Tibial artery (tissue), 4 donors: Measurements from ENCODE around the gene CCDC197.

ENCODE experiments used
- DNase-seq, 2 donors: peaks; one replicate each; pipeline ENCODE4 v3.0.0-alpha.2; 2019
- H3K27ac ChIP-seq, 2 donors: fragments of 200-600 bp; sonication (generic) in 1 of 2; 1 replicate in 1 of 2; 2 replicates in 1 of 2; pipeline ENCODE4 v1.5.1; 2018 to 2019; ENCODE audit warnings: mild to moderate bottlenecking in 1 of 2
- H3K27me3 ChIP-seq, 2 donors: fragments of 200-600 bp; sonication (generic) in 1 of 2; one replicate each; pipeline versions ENCODE4 v1.5.1 to v1.6.0; 2016 to 2019
- H3K36me3 ChIP-seq, 3 donors: fragments of 200-600 bp; sonication (generic) in 2 of 3; one replicate each; pipeline ENCODE4 v1.5.1; 2016 to 2019; ENCODE audit warnings: mild to moderate bottlenecking in 2 of 3
- H3K4me1 ChIP-seq, 4 donors: fragments of 200-600 bp; sonication (generic) in 2 of 4; 1 replicate in 3 of 4; 2 replicates in 1 of 4; pipeline ENCODE4 v1.5.1; 2016 to 2019
- H3K4me3 ChIP-seq, 2 donors: fragments of 200-600 bp; sonication (generic) in 1 of 2; 1 replicate in 1 of 2; 2 replicates in 1 of 2; pipeline ENCODE4 v1.5.1; 2018 to 2019; ENCODE audit warnings: mild to moderate bottlenecking in 2 of 2
- H3K9me3 ChIP-seq, 3 donors: fragments of 200-600 bp; sonication (generic) in 1 of 3; one replicate each; pipeline ENCODE4 v1.5.1; 2016 to 2019
- intact Hi-C: fragments of 100-400 bp; cut with DNase I; formaldehyde crosslinking; loops from one replicate; pipeline ENCODE4 v1.15.0; 2023; ENCODE audit warnings: low total_unique reads
- TF ChIP-seq, protein P1 (sequence below), 2 experiments: fragments of 200-600 bp in 1 of 2; fragments of 450-650 bp in 1 of 2; IDR thresholded peaks; one replicate each; pipeline ENCODE4 v1.5.1; 2017 to 2019; ENCODE audit warnings: antibody characterized with exemption in 2 of 2, mild to moderate bottlenecking in 1 of 2, moderate library complexity in 1 of 2

CCDC197 gene

DNA sequence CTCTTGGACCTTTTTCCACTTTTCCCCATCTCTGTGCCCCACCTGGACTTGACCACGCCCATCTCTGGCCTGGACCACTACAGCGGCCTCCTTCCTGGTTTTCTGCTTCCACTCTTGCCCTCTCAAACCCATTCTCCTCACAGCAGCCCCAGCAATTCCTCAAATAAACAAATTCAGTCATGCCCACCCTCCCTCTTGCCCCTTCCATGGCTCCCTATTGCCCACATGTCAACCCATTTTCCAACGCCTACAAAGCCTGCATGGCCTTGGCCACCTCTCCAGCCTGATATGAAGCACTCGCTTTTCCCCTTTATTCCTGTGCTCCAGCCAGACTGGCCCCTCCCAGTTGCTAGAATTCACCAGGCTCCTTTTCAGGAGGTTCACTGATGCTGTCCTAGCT lies 23.2 kb downstream of the CCDC197 start:
- H3K27me3 ChIP-seq = peaks cover 0 to 4% of the 10 kb centered on the region in 2 donors
- intact Hi-C loops = no loop called here
- no peaks in the 10 kb centered on the region for H3K4me1 ChIP-seq
- H3K27ac ChIP-seq = no peak overlapping the region
- DNase-seq = no peak
- TF ChIP-seq, protein P1, sequence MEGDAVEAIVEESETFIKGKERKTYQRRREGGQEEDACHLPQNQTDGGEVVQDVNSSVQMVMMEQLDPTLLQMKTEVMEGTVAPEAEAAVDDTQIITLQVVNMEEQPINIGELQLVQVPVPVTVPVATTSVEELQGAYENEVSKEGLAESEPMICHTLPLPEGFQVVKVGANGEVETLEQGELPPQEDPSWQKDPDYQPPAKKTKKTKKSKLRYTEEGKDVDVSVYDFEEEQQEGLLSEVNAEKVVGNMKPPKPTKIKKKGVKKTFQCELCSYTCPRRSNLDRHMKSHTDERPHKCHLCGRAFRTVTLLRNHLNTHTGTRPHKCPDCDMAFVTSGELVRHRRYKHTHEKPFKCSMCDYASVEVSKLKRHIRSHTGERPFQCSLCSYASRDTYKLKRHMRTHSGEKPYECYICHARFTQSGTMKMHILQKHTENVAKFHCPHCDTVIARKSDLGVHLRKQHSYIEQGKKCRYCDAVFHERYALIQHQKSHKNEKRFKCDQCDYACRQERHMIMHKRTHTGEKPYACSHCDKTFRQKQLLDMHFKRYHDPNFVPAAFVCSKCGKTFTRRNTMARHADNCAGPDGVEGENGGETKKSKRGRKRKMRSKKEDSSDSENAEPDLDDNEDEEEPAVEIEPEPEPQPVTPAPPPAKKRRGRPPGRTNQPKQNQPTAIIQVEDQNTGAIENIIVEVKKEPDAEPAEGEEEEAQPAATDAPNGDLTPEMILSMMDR (IDR thresholded peaks at IDR 0.05) = no peak
- no peak overlapping the region for H3K4me3 ChIP-seq
- no peaks in the 10 kb centered on the region for H3K9me3 ChIP-seq
- H3K36me3 ChIP-seq = no peaks in the 10 kb centered on the region

DNA sequence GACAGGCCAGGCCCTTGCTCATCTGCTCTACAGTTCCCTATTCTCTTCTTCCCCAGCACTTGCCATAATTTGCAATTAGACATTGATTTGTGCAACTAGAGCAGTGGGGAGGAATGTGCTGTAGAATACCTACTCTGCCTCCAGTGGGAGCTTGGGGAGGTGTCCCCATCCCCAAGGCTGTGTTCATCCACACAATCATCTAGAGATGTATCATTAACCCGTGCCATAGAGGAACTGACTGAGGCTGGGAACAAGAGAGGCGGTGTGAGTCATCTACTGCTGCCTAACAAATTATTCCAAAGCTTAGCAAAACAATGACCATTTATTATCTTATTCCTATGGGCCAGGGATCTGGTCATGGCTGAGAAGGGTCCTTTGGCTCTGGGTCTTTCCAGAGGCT lies 23.9 kb downstream of the CCDC197 start:
- Histone ChIP-seq H3K27me3 (peaks cover 0 to 4% of the 10 kb centered on the region in 2 donors), H3K4me1 (no peaks in the 10 kb centered on the region), H3K36me3 (no peaks in the 10 kb centered on the region), H3K27ac (no peak overlapping the region), H3K4me3 (no peak overlapping the region), H3K9me3 (no peaks in the 10 kb centered on the region)
- intact Hi-C loops = no loop called here
- TF ChIP-seq, protein P1 (IDR thresholded peaks at IDR 0.05) = no peak
- DNase-seq = no peak

DNA sequence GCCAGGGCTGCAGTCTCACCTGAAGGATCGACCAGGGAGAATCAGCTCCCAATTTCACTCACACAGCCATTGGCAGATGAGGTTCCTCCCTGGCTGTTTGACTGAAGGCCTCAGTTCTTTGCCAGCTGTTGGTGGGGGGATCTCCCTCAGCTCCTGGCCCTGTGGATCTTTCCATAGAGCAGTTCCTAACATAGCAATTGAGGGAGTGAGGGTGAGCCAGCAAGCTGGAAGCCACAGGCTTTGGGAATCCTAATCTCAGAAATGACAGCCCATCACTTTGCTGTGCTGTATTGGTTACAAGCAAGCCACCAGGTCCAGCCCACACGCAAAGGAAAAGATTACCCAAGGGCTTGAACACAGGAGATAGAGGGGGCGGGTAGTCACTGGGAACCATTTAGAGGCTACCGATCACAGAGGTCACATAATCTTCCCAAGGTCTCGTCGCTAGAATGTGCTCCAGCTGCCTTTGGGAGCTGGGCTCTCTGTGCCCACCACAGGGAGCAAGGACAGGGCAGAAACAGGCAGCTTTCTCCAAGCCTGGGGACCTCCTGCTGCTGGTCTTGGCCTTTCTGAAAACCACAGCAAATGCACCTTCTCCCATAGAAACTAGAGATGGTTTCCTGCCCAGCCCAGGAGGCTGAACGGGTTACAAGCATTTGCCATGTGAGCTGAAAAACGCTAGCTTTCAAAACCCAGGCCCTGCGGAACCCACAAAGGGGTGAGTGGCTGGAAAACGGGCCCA lies 24.5 kb downstream of the CCDC197 start:
- no peak overlapping the region for H3K27ac ChIP-seq
- TF ChIP-seq, protein P1 (IDR thresholded peaks at IDR 0.05) = no peak
- peaks cover 0 to 3% (median 2%) of the 10 kb centered on the region in 4 donors for H3K4me1 ChIP-seq
- intact Hi-C loops = no loop called here
- H3K27me3 ChIP-seq = no peaks in the 10 kb centered on the region
- H3K9me3 ChIP-seq = no peaks in the 10 kb centered on the region
- no peak overlapping the region for H3K4me3 ChIP-seq
- no peaks in the 10 kb centered on the region for H3K36me3 ChIP-seq
- no peak for DNase-seq

DNA sequence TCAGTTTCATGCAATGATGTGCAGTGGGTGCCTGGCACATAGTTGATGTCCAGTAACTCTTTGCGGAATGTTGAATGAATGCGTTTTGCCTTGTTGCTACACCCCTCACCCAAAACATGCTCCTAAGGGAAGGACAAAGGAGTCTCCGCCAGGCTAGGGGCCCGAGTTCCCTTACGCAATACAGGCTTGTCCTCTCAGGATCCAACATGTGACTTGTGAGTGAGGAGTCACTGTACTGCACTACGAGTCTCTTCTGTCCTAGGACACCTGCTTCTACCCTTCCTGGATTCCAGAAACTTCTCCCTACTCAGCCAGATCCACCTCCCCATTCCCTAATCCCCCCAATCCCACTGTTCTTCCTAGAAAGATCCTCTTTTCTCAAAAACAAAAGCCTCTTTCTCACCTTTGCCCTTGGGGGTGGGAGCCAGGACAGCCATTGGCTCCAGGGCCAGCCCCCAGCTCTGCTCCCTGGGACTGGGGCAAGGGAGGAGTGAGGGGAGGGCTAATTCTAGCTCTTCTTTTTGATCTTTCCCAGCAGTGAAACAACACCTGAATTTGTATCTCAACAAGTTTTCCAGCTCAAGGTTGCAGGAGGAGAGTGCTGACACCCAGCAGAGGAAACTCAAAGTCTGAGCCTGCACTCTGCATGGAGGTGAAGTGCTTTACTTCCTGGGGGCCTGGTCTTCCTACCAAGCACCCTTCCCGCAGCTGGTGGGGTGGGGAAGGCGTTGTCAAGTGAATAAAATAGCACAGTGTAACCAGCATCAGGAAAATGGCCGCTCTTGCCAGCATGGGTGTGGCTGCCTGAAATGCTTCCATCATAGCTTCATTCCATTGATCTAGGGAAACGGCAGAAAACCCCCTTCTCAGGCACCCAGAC lies 25.7 kb downstream of the CCDC197 start:
- no peaks in the 10 kb centered on the region for H3K9me3 ChIP-seq
- TF ChIP-seq, protein P1 (IDR thresholded peaks at IDR 0.05) = no peak
- no peaks in the 10 kb centered on the region for H3K36me3 ChIP-seq
- peaks cover 0 to 9% (median 6%) of the 10 kb centered on the region in 4 donors for H3K4me1 ChIP-seq
- intact Hi-C loops = no loop called here
- no peak overlapping the region for H3K4me3 ChIP-seq
- no peak for DNase-seq
- no peak overlapping the region for H3K27ac ChIP-seq
- H3K27me3 ChIP-seq = no peaks in the 10 kb centered on the region

DNA sequence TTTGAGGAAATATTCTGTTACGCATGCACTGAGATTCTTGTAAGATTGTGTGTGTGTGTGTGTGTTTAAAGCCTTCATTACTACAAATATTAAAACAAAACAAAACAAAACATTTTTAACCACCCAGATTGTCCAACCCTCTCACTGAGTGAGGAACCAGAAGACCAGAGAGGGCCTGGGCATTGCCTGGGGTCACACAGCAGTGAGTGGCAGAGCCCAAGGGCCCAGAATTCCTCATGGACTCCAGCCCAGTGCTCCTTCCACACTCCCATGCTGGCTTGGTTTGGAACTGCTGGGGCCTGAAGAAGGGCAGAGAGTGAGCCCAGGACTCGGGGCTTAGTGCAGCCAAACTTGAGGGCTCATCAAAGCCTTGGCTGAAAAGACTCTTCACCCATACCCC lies 27.4 kb downstream of the CCDC197 start:
- no peak for DNase-seq
- no peaks in the 10 kb centered on the region for H3K27me3 ChIP-seq
- intact Hi-C loops = no loop called here
- no peak overlapping the region for H3K4me3 ChIP-seq
- H3K9me3 ChIP-seq = no peaks in the 10 kb centered on the region
- H3K27ac ChIP-seq = no peak overlapping the region
- TF ChIP-seq, protein P1 (IDR thresholded peaks at IDR 0.05) = no peak
- peaks cover 0 to 9% (median 6%) of the 10 kb centered on the region in 4 donors for H3K4me1 ChIP-seq
- no peaks in the 10 kb centered on the region for H3K36me3 ChIP-seq
